K562 (cell line): ENCODE data around the gene ARMCX6. TPM values are rescaled to one million over a fixed set of nuclear protein-coding genes. Genes with fewer than 3 reads are reported as not detected.

Experiments
- ATAC-seq: fragments of 200-7000 bp; cut with Tn5 transposase; 3 replicates; pipeline ENCODE4 v1.9.1; 2020; ENCODE audit warnings: moderate library complexity
- BruUV-seq: library from RNA; stranded (reverse); fragments of 400-500 nt; replicated peaks from 2 replicates; lab custom pipeline; 2021; lab: Mats Ljungman, UMichigan
- CTCF ChIA-PET: fragments of 300-600 bp; formaldehyde crosslinking; extraction: SDS; loops from one replicate; lab custom pipeline; 2021; ENCODE audit warnings: low intra/inter-chr PET ratio; lab: Yijun Ruan, JAX
- POLR2A ChIA-PET: fragments of 300-600, 350-650 bp; sonication (Branson Sonifier 250); formaldehyde crosslinking; extraction: SDS; loops from one replicate; lab custom pipeline; 2021; ENCODE audit warnings: antibody characterized with exemption, inconsistent platforms; lab: Yijun Ruan, JAX
- DNase-seq, 4 experiments: peaks; one replicate each; pipeline versions ENCODE4 v3.0.0 to v3.0.0-alpha.2; 2011 to 2018; ENCODE audit warnings: low spot score in 3 of 4, mixed read lengths in 3 of 4; ENCODE audit errors: extremely low read depth in 1 of 4
- FAIRE-seq: peaks from 2 replicates; lab custom pipeline; 2011; peaks lifted over from hg19 to GRCh38; lab: Jason Lieb, UNC
- H2AFZ ChIP-seq: 2 replicates; pipeline ENCODE4 v1.6.0; 2011; ENCODE audit warnings: low read depth, low read length, control low read depth, inconsistent platforms
- H3K27ac ChIP-seq: fragments of 200-600 bp; 3 replicates; pipeline ENCODE4 v1.8.0; 2011; ENCODE audit warnings: low read depth, mild to moderate bottlenecking, control low read depth, inconsistent platforms, low read length, moderate library complexity, mixed read lengths; ENCODE audit errors: extremely low read depth
- H3K27me3 ChIP-seq, 2 experiments: fragments of 300-600 bp in 1 of 2; 2 replicates in 1 of 2; 3 replicates in 1 of 2; pipeline versions ENCODE4 v1.6.0 to v1.8.0; 2011; ENCODE audit warnings: inconsistent platforms in 2 of 2, low read length in 2 of 2, mild to moderate bottlenecking in 1 of 2, mixed read lengths in 1 of 2, moderate library complexity in 1 of 2; ENCODE audit not compliant: control insufficient read depth in 2 of 2, insufficient read depth in 2 of 2
- H3K36me3 ChIP-seq: fragments of 300-600 bp; 3 replicates; pipeline ENCODE4 v1.8.0; 2011; ENCODE audit warnings: mild to moderate bottlenecking, low read length, inconsistent platforms; ENCODE audit not compliant: control insufficient read depth, insufficient read depth
- H3K4me1 ChIP-seq, 2 experiments: fragments of 200-600 bp in 1 of 2; replicated peaks in 1 of 2; 2 replicates in 1 of 2; 3 replicates in 1 of 2; pipeline versions ENCODE4 v1.5.1 to v1.8.0; 2011; ENCODE audit warnings: inconsistent platforms in 2 of 2, low read length in 2 of 2, mild to moderate bottlenecking in 1 of 2, mixed read lengths in 1 of 2, moderate library complexity in 1 of 2; ENCODE audit not compliant: control insufficient read depth in 2 of 2, insufficient read depth in 2 of 2
- H3K4me2 ChIP-seq: 2 replicates; pipeline ENCODE4 v1.6.1; 2011; ENCODE audit warnings: low read length, control low read depth, inconsistent platforms, mixed read lengths; ENCODE audit not compliant: insufficient read depth
- H3K4me3 ChIP-seq: fragments of 200-600 bp; sonication (generic), shearing (Covaris generic); 2 replicates; pipeline ENCODE4 v1.5.1; 2016; ENCODE audit warnings: control low read depth, inconsistent platforms
- H3K79me2 ChIP-seq: fragments of 200-600 bp; 3 replicates; pipeline ENCODE4 v1.8.0; 2011; ENCODE audit warnings: low read length, inconsistent platforms; ENCODE audit not compliant: control insufficient read depth, insufficient read depth
- H3K9ac ChIP-seq, 2 experiments: 2 replicates each; pipeline versions ENCODE4 v1.6.0 to v1.6.1; 2011; ENCODE audit warnings: low read depth in 2 of 2, low read length in 2 of 2, control low read depth in 1 of 2, inconsistent platforms in 1 of 2, mild to moderate bottlenecking in 1 of 2, mixed read lengths in 1 of 2; ENCODE audit not compliant: insufficient read depth in 1 of 2
- H3K9me1 ChIP-seq: one replicate; pipeline ENCODE4 v1.6.0; 2011; ENCODE audit warnings: inconsistent platforms, mild to moderate bottlenecking, low read length, moderate library complexity; ENCODE audit not compliant: control insufficient read depth, insufficient read depth
- H3K9me3 ChIP-seq: replicated peaks from 2 replicates; pipeline ENCODE4 v1.5.1; 2011; ENCODE audit warnings: low read depth, low read length, inconsistent platforms; ENCODE audit not compliant: control insufficient read depth, insufficient read depth
- H4K20me1 ChIP-seq: replicated peaks from 2 replicates; pipeline ENCODE4 v1.6.1; 2011; ENCODE audit warnings: low read length, inconsistent platforms, mixed read lengths; ENCODE audit not compliant: control insufficient read depth, insufficient read depth
- ATF6 ChIP-seq: sonication (generic); formaldehyde crosslinking; IDR thresholded peaks from 2 replicates; pipeline ENCODE4 v1.4.0; 2020; ENCODE audit warnings: mild to moderate bottlenecking, missing genetic modification reagents
- CBX3 ChIP-seq, 2 experiments: IDR thresholded peaks; 1 replicate in 1 of 2; 2 replicates in 1 of 2; pipeline ENCODE4 v1.6.1; 2012; ENCODE audit warnings: inconsistent platforms in 2 of 2, low read length in 2 of 2, borderline replicate concordance in 1 of 2, control low read depth in 1 of 2
- CLOCK ChIP-seq: fragments of 250-450 bp; sonication (Bioruptor Pico); IDR thresholded peaks from 2 replicates; pipeline ENCODE4 v1.4.0; 2020; ENCODE audit warnings: mild to moderate bottlenecking, moderate library complexity, borderline replicate concordance
- HMBOX1 ChIP-seq: sonication (generic); IDR thresholded peaks from 2 replicates; pipeline ENCODE4 v1.6.1; 2016
- HMG20B ChIP-seq: fragments of 250-450 bp; sonication (Bioruptor Pico); IDR thresholded peaks from 2 replicates; pipeline ENCODE4 v1.5.0; 2021; ENCODE audit warnings: mild to moderate bottlenecking
- MTF1 ChIP-seq: fragments of 250-450 bp; sonication (Bioruptor Pico); IDR thresholded peaks from 2 replicates; pipeline ENCODE4 v1.9.0; 2021; ENCODE audit warnings: moderate library complexity, mild to moderate bottlenecking, inconsistent platforms, borderline replicate concordance
- NRF1 ChIP-seq, 2 experiments: fragments of 450-650 bp; IDR thresholded peaks in 1 of 2; conservative IDR thresholded peaks in 1 of 2; 2 replicates each; pipeline ENCODE4 v1.6.1; 2014; ENCODE audit warnings: mild to moderate bottlenecking in 2 of 2
- PHF21A ChIP-seq: fragments of 450-650 bp; IDR thresholded peaks from 2 replicates; pipeline ENCODE4 v1.6.1; 2017; ENCODE audit warnings: low read depth, borderline replicate concordance
- POLR2A ChIP-seq: fragments of 450-650 bp; conservative IDR thresholded peaks from 2 replicates; pipeline ENCODE4 v1.6.1; 2016
- POLR2B ChIP-seq: fragments of 450-650 bp; IDR thresholded peaks from 2 replicates; pipeline ENCODE4 v1.6.1; 2018; ENCODE audit warnings: low read depth; ENCODE audit not compliant: partially characterized antibody
- YBX1 ChIP-seq: fragments of 450-650 bp; IDR thresholded peaks from 2 replicates; pipeline ENCODE4 v1.7.1; 2016; ENCODE audit warnings: mild to moderate bottlenecking
- ZNF589 ChIP-seq: fragments of 200-800 bp; sonication (Bioruptor generic); IDR thresholded peaks from 2 replicates; pipeline ENCODE4 v1.6.1; 2016; ENCODE audit warnings: low read depth, missing genetic modification characterization, missing compliant biosample characterization
- WGBS: fragments of 100-300 bp; shearing (Covaris generic); methylation state at CpG from one replicate; pipeline ENCODE4 v1.1.6; 2016; ENCODE audit warnings: low coverage, mixed read lengths; ENCODE audit not compliant: insufficient coverage; ENCODE audit errors: missing lambda C conversion rate; 5-methylcytosine and 5-hydroxymethylcytosine counted together
- in situ Hi-C: fragments of 300-500 bp; cut with MboI; formaldehyde crosslinking; loops from 4 replicates; pipeline ENCODE4 v1.15.0; 2018; ENCODE audit warnings: inconsistent platforms, mixed read lengths
- intact Hi-C: fragments of 100-400 bp; cut with micrococcal nuclease; formaldehyde crosslinking; loops from 2 replicates; pipeline ENCODE4 v1.14.2; 2022
- polyA plus RNA-seq, 8 experiments: library from polyadenylated mRNA; depleted of rRNA in 4 of 8; stranded (reverse) in 5 of 8; unstranded in 3 of 8; fragments of >200 nt; fragmentation: Nextera tagmentation in 2 of 8; fragmentation: Illumina TruSeq in 1 of 8; extraction: Ambion mirVana in 2 of 8; extraction: Trizol in 1 of 8; gene quantifications; 2 replicates each; pipeline versions ENCODE4 v1.2.1 to v1.2.3, GENCODE V29; 2011 to 2014; ENCODE audit warnings: inconsistent platforms in 1 of 8, missing spikeins in 1 of 8
- total RNA-seq, 7 experiments: library from RNA; depleted of rRNA in 6 of 7; stranded (reverse); fragments of >200 nt in 6 of 7; fragmentation: Illumina TruSeq in 2 of 7; extraction: Trizol in 2 of 7; gene quantifications; 2 replicates each; pipeline versions ENCODE4 v1.2.1 to v1.2.3, GENCODE V29; 2011 to 2021; ENCODE audit warnings: low replicate concordance in 1 of 7

The ARMCX6 gene
- total and polyA plus RNA-seq, 9 of the 15 experiments (the other 6 are each of a cell fraction or from before 2014, with no cell fraction given) = 15.4 to 41.2 (median 24.6) TPM

- intact Hi-C loops (no loop called here), in situ Hi-C loops (no loop called here)
- no TSS peak for BruUV-seq
- no peak overlapping the region for H2AFZ ChIP-seq
- H3K9ac ChIP-seq = no peak overlapping the region
- H3K9me3 ChIP-seq = no peaks in the 10 kb centered on the region
- FAIRE-seq = no peak
- ChIA-PET POLR2A (no interaction called here), CTCF (no interaction called here)
- ATAC-seq = no peak
- no peak for DNase-seq
- no peaks in the 10 kb centered on the region for H3K9me1 ChIP-seq
- H3K36me3 ChIP-seq = no peaks in the 10 kb centered on the region
- H3K27ac ChIP-seq = no peak overlapping the region
- no peaks in the 10 kb centered on the region for H3K4me1 ChIP-seq
- no peaks in the 10 kb centered on the region for H3K79me2 ChIP-seq
- WGBS = 0% methylated on average over 2 of the region's 7 CpGs
- H3K4me3 ChIP-seq = no peak overlapping the region
- no peak overlapping the region for H3K4me2 ChIP-seq
- no peaks in the 10 kb centered on the region for H4K20me1 ChIP-seq
- no peaks in the 10 kb centered on the region for H3K27me3 ChIP-seq
- TF ChIP-seq POLR2B (no peak), YBX1 (no peak), POLR2A (no peak), NRF1 (conservative IDR thresholded peaks at IDR 0.05 in 1 of 2, IDR thresholded peaks at IDR 0.05 in 1 of 2) (no peak), HMBOX1 (no peak), PHF21A (no peak), MTF1 (CRISPR knock-in tag) (no peak), ZNF589 (no peak), CBX3 (IDR thresholded peaks at IDR 0.05; ENCODE audit: borderline replicate concordance in 1 of 2, low read length in 2 of 2) (no peak), CLOCK (CRISPR knock-in tag) (no peak), ATF6 (CRISPR knock-in tag) (no peak), HMG20B (CRISPR knock-in tag) (no peak)
Measured at GRCh38 chrX:101602077-101602476, 15.7 kb downstream of the ARMCX6 start.
